GM19025 (cell line): ENCODE measurements around the gene ATP9A.
"Not testable (repeated sequence)": the region's sequence is repeated elsewhere in the genome, so short reads cannot be mapped to it uniquely, and the experiment has no call there.

Source experiments
- ATAC-seq: cut with Tn5 transposase; IDR thresholded peaks from one replicate; pipeline ENCODE4 v1.9.1; 2021; ENCODE audit warnings: mild to moderate bottlenecking, low read depth, moderate library complexity; ENCODE audit not compliant: unreplicated experiment

The ATP9A gene

GRCh38 chr20:51757226-51757625 lies 11.0 kb downstream of the ATP9A start:
- ATAC-seq = no peak

DNA sequence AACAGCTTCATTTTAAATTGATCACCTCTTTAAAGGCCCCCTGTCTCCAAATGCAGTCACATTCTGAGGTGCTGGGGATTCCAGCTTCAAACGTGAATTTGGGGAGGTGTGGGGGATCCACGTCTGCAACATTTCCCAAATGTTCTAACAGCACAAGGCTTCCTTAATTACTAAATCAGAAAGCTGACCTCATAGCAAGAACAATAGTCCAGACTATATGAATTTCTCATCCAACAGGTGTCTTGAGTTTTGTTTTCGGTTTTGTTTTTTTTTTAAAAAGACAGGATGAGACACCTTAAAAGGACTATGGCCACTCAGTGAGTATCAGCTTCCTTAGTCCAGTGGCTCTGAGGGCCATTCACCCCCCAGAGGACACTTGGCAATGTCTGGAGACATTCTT lies 11.5 kb downstream of the ATP9A start:
- no peak for ATAC-seq

DNA sequence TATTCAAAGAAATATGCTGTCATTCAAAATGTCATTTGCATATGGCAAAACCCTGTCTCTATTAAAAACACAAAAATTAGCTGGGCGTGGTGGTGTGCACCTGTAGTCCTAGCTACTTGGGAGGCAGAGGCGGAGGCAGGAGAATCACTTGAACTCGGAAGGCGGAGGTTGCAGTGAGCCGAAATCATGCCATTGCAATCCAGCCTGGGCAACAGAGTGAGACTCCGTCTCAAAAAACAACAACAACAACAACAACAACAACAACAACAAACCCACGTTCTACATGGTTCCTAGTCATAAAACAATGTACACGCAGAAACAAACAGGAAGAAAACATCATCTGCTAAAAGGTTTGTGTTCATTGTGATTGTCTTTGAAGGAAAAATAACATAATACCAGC lies 15.0 kb downstream of the ATP9A start:
- not testable (repeated sequence) for ATAC-seq

- no peak for ATAC-seq
Measured at GRCh38 chr20:51752343-51752951, 15.7 kb downstream of the ATP9A start.

GRCh38 chr20:51750770-51751388 lies 17.3 kb downstream of the ATP9A start:
- ATAC-seq = no peak

GRCh38 chr20:51750037-51750769 lies 18.0 kb downstream of the ATP9A start:
- ATAC-seq = no peak

DNA sequence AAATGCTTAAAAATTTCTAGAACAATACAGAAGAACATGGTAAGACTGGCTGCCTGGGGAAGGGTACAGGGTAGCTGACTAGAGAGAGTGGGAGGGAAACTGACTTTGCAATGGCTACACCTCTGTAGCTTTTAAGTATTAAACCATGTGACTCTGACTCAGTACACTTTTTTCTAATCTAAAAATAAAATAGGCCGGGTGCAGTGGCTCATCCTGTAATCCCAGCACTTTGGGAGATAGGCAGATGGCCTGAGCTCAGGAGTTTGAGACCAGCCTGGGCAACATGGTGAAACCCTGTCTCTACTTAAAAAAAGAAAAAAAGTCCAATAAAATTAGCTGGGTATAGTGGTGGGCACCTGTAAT lies 18.5 kb downstream of the ATP9A start:
- ATAC-seq = no peak

DNA sequence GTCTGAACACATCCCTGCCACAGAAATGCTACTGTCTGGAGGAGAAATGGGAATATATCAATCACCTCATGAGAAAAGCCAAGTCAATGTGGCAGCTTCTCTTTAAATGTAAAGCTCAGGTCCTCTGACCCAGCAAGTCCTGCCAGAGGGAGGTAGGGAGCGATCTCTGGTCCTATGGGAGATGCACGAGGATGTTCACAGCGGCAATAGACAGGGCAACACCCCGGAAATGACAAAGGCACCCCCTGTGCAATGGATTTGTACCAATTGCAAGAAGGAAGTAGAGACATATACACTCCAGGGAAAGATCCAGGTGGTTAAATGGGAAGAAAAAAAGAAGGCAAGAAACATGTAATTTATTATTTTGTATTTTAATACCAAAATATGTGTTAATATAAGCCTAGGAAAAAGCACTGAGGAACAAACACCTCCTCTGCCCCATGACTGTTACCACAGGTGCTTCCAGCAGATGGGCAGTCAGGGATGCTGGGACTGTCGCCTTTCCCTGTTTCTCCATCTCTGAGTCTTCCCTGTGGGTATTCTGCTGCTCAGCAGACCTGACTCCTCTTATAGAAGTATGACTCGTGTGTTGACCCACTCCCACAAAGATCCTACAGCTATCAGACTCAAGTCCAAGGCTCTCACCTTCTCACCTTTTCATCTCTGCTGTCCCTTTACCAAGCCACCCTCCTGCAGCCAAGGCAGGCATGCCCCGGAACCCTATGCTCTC lies 20.8 kb downstream of the ATP9A start:
- no peak for ATAC-seq

GRCh38 chr20:51745804-51746203 lies 22.4 kb downstream of the ATP9A start:
- ATAC-seq = no peak

- no peak for ATAC-seq
Measured at GRCh38 chr20:51740838-51741237, 27.4 kb downstream of the ATP9A start.

DNA sequence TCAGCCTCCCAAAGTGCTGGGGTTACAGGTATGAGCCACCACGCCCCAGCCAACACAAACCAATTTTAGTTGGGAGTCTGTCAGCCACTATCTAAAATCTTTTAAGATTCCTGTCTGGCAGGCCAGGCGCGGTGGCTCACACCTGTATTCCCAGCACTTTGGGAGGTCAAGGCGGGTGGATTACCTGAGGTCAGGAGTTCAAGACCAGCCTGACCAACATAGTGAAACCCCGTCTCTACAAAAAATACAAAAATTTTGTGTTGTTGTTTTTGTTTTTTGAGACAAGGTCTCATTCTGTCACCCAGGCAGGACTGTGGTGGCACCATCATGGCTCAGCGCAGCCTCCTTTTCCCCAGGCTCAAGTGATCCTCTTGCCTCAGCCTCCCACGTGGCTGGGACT lies 27.9 kb downstream of the ATP9A start:
- not testable (repeated sequence) for ATAC-seq

DNA sequence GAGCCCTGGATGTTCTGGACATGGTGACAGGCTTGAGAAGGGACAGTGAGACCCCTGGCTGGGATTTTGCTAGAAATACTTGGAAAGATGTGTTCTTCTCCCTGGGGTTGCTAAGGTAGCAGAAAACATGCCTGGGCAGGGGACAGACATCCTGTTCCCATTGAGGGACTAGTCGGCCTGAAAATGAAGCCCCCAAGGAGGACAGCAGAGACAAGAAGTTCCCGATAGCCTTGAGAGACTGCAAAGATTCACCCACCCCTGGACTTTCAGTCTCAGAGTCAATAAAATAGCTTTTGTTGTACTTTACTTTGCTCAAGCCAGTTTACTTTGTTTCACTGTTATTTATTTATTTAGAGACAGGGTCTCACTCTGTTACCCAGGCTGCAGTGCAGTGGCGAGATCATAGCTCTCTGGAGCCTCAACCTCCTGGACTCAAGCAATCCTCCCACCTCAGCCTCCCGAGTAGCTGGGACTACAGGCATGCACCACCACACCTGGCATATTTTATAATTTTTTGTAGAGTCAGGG lies 28.4 kb downstream of the ATP9A start:
- ATAC-seq = no peak

- ATAC-seq = no peak
Measured at GRCh38 chr20:51738877-51739447, 29.2 kb downstream of the ATP9A start.

GRCh38 chr20:51738261-51738660 lies 29.9 kb downstream of the ATP9A start:
- ATAC-seq = not testable (repeated sequence)

DNA sequence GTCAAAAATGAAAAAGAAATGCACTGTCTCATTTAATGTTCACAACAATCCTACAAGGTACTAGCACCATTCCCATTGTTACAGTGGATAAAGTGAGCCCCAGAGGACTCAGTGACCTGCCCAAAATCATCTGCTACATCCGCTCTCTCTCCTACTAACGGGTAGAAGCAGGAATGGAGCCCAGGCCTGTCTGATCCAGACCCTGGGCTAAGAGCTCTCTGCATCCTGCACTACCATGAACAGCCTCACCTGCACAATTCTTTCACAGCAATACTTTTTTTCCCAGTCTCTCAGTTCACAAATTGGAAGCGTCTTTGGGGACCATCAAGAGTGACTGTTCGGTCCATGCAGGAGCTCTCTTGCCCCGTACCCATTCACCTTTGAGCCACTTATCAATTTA lies 31.2 kb downstream of the ATP9A start:
- ATAC-seq = no peak

DNA sequence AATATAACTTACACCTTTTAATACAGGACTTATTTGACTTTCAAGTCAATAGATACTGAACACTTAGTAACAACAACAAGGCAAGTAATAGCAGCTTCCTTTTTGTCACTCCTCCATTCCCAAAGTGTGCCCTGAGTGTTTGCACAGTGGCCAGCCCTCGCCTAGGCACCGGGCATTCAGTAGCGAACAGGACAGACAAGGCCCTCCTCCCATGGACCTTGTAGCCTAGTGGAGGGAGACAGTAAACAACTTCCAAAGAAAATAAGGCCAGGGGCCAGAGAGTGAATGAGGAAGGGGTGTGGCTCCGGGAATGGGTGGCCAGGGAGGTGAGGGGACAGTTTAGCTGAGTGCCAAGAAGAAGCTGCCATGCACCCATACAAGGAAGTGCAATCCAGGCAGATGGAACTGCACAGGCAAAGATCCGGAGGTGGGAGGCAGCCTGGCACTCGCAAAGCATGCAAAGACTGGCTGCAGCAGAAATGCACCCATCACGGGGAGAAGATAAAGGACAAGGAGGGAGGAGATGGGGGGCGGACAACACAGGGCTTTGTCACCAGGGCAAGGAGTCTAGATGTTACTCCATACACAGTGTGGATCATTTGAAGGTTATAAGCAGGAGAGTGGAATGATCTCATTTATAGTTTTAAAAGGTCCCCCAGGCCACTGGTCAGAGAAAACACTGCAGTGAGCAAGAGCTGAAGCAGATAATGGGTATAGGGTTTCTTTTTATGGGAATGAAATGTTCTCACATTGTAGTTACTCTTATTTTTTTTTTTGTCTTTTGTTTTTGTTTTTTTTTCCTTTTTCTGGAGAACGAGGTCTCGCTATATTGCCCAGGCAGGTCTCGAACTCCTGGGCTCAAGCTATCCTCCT lies 32.2 kb downstream of the ATP9A start:
- ATAC-seq = no peak

GRCh38 chr20:51734876-51735720 lies 33.1 kb downstream of the ATP9A start:
- no peak for ATAC-seq

DNA sequence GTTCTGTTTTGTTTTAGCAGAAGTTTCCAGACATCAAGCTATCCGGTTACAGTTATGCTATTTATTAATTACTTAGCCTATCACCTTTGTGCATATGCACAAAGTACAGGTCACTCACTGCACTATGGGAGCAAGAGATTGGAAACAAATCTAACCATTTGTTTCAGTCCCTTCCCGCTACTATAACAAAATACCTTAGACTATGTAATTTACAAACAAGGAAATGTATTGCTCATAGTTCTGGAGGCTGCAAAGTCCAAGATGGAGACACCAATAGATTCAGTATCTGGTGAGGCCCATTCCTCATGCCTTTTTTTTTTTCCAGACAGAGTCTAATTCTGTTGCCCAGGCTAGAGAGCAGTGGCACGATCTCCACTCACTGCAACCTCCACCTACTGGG lies 35.1 kb downstream of the ATP9A start:
- no peak for ATAC-seq
